Left cardiac atrium (tissue), 4 donors: ENCODE data around the gene SAMD8. TPM values are rescaled to one million over a fixed set of nuclear protein-coding genes. Genes with fewer than 3 reads are reported as not detected.
A peak's percentile ranks its signal among the peaks of the same experiment; 100 is the strongest.
"Not testable (repeated sequence)": the region's sequence is repeated elsewhere in the genome, so short reads cannot be mapped to it uniquely, and the experiment has no call there.

Experiments
- ATAC-seq, 2 donors: fragments of 200-7000 bp; cut with Tn5 transposase; one replicate each; pipeline ENCODE4 v1.9.1; 2020; ENCODE audit warnings: mild to moderate bottlenecking in 2 of 2, moderate library complexity in 2 of 2
- DNase-seq: peaks from one replicate; pipeline ENCODE4 v3.0.0-alpha.2; 2020
- intact Hi-C, 2 donors: fragments of 100-400 bp; cut with DNase I; formaldehyde crosslinking; loops; one replicate each; pipeline versions ENCODE4 v1.14.1 to v1.15.1; 2022 to 2023
- total RNA-seq, 2 donors: library from RNA; stranded (reverse); fragmentation: NEBNext Ultra II Directional; extraction: Animal tissue kit (Norgen Biotek cat#: 25700); gene quantifications; one replicate each; pipeline ENCODE4 v1.2.1, GENCODE V29; 2021
- donor health status: DM: no; HTN: yes; CAD: no.
- donor health status: DM: no; HTN: yes; CAD: no; lungs with severe emphysema.
- donor health status: DM: yes; HTN: yes; CAD: no.
- donor health status: Dilated cardiomyopathy.

SAMD8 gene
- total RNA-seq, 2 donors from 2014 or later: 21.9 to 23.8 TPM

GRCh38 chr10:75203046-75203620, 91.7 kb downstream of the SAMD8 start:
- DNase-seq, intact Hi-C loops: not testable (repeated sequence)
- peak in 1 of 2 donors; percentile 17 for ATAC-seq

- ATAC-seq (peak; percentile 39 to 59), DNase-seq (no peak)
- intact Hi-C loops: no loop called here
Measured at GRCh38 chr10:75203724-75204123, 92.3 kb downstream of the SAMD8 start.

DNA sequence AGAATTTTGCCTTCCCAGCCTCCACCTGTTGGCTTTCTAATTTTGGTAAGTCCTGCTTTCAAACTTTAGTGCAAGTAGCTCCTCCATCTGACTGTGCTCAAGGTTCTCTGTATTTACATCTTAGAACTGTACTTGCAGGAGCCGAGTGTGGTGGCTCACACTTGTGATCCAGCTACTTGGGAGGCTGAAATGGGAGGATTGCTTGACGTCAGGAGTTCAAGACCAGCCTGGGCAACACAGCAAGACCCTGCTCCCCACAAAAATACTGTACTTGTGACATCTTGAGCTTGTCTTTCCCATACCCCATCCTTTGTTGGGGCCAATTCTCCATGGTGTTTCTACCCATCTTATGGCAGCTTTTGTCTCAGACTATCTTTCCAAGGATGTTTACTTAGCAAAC, 94.5 kb downstream of the SAMD8 start:
- intact Hi-C loops: no loop called here
- ATAC-seq (no peak), DNase-seq (no peak)

GRCh38 chr10:75206638-75207037, 95.2 kb downstream of the SAMD8 start:
- intact Hi-C loops, ATAC-seq: not testable (repeated sequence)

DNA sequence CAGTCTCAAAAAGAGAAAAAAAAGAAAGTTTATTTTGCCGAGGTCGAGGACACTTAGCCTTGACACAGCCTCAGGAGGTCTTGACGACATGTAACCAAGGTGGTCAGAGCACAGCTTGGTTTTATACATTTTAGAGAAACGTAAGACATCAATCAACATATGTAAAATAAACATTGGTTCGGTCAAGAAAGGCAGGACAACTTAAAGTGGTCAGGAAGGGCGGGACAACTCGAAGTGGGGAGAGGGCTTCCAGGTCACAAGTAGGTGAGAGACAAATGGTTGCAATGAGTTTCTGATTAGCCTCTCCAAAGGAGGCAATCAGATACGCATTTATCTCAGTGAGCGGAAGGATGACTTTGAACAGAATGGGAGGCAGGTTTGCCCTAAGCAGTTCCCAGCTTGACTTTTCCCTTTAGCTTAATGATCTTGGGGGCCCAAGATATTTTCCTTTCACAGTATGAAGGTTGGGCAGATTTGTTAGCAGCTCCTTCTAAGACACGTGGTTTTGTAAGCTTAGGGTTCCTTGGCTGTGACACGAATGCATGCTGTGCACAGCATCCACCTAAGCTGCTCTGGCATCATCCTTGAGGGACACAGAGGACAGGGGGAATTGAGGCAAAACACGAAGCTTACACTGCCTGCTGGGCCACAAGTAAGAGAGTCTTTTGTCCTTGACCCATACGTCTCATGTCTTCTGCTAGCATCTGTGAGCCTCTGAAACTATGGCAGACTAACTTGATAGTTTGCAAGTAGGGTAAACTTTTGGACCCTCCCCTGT, 95.8 kb downstream of the SAMD8 start:
- DNase-seq (no peak), ATAC-seq (no peak)
- intact Hi-C loops: no loop called here

More at GRCh38 chr10:75206638-75207037, 95.2 kb downstream of the SAMD8 start:
- not testable (repeated sequence) for DNase-seq

- intact Hi-C loops: no loop called here
- ATAC-seq: no peak
Measured at GRCh38 chr10:75207857-75208144, 96.3 kb downstream of the SAMD8 start.

GRCh38 chr10:75208181-75208580, 96.7 kb downstream of the SAMD8 start:
- ATAC-seq (no peak), DNase-seq (no peak)
- intact Hi-C loops: no loop called here

More at GRCh38 chr10:75207857-75208144, 96.3 kb downstream of the SAMD8 start:
- DNase-seq: no peak

DNA sequence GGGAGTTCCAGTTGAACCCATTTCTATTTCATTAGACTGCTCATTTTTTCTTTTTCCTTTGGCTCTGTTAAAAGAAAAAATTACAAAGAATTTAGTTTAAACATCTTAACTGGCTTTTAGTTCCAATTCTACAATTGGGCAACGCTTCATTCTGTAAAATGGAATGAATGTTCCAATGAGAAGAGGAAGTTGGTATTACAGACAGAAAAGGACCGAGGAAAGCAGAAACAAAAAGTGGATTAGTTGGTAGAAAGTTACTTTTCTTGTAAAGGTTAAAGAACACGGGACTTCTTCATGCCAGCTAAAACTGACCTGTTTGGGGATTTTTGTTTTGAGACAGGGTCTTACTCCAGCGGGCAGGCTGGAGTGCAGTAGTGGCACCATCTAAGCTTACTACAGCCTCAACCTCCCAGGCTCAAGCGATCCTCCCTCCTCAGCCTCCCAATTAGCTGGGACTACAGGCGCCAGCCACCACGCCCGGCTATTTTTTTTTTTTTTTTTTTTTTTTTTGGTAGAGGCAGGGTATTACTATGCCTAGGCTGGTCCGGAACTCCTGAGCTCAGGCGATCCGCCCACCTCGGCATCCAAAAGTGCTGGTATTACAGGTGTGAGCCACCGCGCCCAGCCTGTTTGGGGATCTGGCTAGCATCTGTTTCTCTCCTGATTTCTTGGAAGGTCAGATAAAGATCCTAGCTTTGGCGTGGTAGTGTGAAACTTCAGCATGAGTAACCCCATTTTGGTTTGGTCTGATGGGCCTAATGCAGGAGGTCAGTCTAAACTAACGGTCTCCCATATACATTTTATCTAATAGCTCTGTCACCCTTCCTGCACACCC, 97.8 kb downstream of the SAMD8 start:
- ATAC-seq (no peak), DNase-seq (no peak)
- intact Hi-C loops: no loop called here

DNA sequence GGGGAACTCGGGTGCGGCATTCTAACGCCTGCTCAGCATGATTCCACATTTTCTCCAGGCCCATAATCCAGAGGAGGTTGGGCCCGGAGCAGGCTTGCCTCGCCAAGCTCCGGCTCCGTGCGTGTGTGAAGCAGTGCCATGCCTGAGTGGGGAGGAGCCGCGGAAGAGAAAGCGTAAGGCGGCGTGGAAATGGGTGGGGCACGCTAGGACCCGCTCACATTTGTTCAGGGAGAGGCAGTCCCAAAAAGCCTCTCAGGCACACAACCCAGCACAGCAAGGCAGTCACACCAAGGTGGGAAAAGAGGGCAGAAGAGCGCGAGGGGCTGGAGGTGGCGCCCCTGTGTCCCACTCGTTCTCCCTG, 98.4 kb downstream of the SAMD8 start:
- peak; percentile 86 to 91 for ATAC-seq

DNA sequence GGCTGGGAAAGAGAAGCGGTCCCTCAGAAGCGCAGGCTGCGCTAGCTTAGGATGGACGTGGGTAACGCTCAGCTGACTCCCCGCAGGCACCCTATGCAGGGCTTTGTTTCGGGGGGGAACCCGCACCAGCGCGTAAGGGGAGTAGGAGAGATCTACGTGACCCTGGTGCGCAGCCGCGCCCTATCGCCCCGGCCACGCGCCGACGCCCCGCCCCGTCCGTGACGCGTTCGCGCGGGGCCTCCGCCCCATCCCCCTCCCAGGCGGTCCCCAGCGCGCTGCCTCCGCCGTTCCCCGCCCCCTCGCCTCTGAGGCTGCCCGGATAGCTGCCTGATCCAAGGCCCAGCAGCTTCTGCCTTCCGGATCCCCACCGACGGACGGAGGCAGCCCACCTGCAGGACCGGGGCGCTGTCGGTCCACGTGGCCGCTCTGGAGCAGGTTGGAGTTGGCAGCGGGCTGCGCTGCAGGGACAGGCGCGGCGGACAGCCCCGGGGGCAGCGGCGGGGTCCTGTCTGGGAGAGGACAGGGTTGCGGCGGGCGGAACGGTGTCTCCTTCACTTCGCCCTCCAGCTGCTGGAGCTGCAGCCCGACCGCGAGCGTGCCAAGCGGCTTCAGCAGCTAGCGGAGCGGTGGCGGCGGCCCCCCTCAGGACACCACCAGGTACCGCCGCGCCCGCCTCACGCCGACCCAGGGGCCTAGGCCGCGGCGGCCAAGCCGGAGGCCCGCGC, 99.0 kb downstream of the SAMD8 start, which contains the start of gene VDAC2:
Gene VDAC2 (plus strand): TSS at position 515 of the 725 bp plus-strand sequence. CDS start 363 bp downstream, outside the sequence.
- DNase-seq (peak; percentile 91), ATAC-seq (peak; percentile 98 to 99)
- intact Hi-C loops: no loop called here

More for the DNA sequence above, 98.4 kb downstream of the SAMD8 start:
- intact Hi-C loops: no loop called here
- DNase-seq: peak; percentile 90

GRCh38 chr10:75211007-75211691, 99.7 kb downstream of the SAMD8 start:
- peak; percentile 43 to 58 for ATAC-seq
- intact Hi-C loops: no loop called here
- DNase-seq: no peak

- DNase-seq: no peak
- intact Hi-C loops: no loop called here
- no peak for ATAC-seq
Measured at GRCh38 chr10:75212343-75212742, 100.9 kb downstream of the SAMD8 start.

DNA sequence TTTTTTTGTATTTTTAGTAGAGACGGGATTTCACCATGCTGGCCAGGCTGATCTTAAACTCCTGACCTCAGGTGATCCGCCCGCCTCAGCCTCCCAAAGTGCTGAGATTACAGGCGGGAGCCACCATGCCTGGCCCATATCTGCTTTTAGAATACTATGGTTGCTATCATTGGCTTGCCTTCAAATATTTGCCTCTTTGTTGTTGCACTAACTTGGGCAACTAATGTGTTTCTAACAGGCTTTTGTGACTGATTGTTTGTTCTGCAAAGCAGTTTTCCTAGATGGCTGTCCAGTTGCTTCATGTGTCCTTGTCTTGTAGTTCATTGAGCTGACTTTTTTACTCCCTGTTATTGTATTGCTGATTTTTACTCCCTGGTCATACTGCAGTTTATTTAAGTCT, 108.8 kb downstream of the SAMD8 start:
- intact Hi-C loops: no loop called here
- DNase-seq: no peak
- no peak for ATAC-seq

DNA sequence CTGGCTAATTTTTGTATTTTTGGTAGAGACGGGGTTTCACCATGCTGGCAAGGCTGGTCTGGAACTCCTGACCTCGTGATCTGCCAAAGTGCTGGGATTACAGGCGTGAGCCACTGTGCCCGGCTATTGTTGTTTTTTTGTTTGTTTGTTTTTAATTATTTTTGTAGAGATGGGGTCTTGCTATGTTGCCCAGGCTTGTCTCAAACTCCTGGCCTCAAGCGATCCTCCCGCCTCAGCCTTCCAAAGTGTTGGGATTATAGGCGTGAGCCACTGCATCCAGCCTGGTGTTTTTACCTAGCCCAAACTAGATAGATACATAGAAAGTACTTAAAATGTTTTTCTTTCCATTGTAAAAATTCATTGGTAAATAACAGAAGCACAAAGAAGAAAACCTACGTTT, 110.0 kb downstream of the SAMD8 start:
- intact Hi-C loops, DNase-seq, ATAC-seq: not testable (repeated sequence)

- intact Hi-C loops: no loop called here
- ATAC-seq (no peak), DNase-seq (no peak)
Measured at GRCh38 chr10:75223507-75223906, 112.1 kb downstream of the SAMD8 start.

GRCh38 chr10:75226095-75226494, 114.6 kb downstream of the SAMD8 start:
- DNase-seq (no peak), ATAC-seq (no peak)
- intact Hi-C loops: no loop called here

GRCh38 chr10:75226656-75227055, 115.2 kb downstream of the SAMD8 start:
- ATAC-seq (no peak), DNase-seq (no peak)
- intact Hi-C loops: no loop called here

GRCh38 chr10:75228278-75228677, 116.8 kb downstream of the SAMD8 start:
- DNase-seq (no peak), ATAC-seq (no peak)
- intact Hi-C loops: no loop called here

GRCh38 chr10:75228834-75229233, 117.4 kb downstream of the SAMD8 start:
- DNase-seq (no peak), ATAC-seq (no peak)
- intact Hi-C loops: no loop called here
